D721Med (cell line): Measurements from ENCODE around the gene PDZRN3.

Experiments used
- DNase-seq: peaks from one replicate; pipeline ENCODE4 v3.0.0; 2011; ENCODE audit warnings: low spot score; ENCODE audit not compliant: insufficient read length
- FAIRE-seq: peaks from 2 replicates; lab custom pipeline; 2011; peaks lifted over from hg19 to GRCh38; lab: Jason Lieb, UNC
- CTCF ChIP-seq: IDR thresholded peaks from 2 replicates; pipeline ENCODE4 v1.5.1; 2012; ENCODE audit warnings: mild to moderate bottlenecking, control low read depth; ENCODE audit not compliant: insufficient read depth; ENCODE audit errors: missing control alignments

Gene PDZRN3

GRCh38 chr3:73561494-73561893, 63.2 kb downstream of the PDZRN3 start:
- no peak for TF ChIP-seq CTCF
- DNase-seq = no peak
- no peak for FAIRE-seq

GRCh38 chr3:73559749-73560148, 65.0 kb downstream of the PDZRN3 start:
- FAIRE-seq (no peak), DNase-seq (no peak)
- TF ChIP-seq CTCF = no peak

GRCh38 chr3:73558727-73559075, 66.0 kb downstream of the PDZRN3 start:
- no peak for TF ChIP-seq CTCF
- FAIRE-seq = no peak

GRCh38 chr3:73557986-73558726, 66.6 kb downstream of the PDZRN3 start:
- FAIRE-seq = no peak
- no peak for TF ChIP-seq CTCF

More at GRCh38 chr3:73558727-73559075, 66.0 kb downstream of the PDZRN3 start:
- no peak for DNase-seq

GRCh38 chr3:73556520-73557372, 68.0 kb downstream of the PDZRN3 start:
- no peak for DNase-seq
- TF ChIP-seq CTCF = no peak
- FAIRE-seq = no peak

More at GRCh38 chr3:73557986-73558726, 66.6 kb downstream of the PDZRN3 start:
- no peak for DNase-seq

- TF ChIP-seq CTCF = no peak
- no peak for FAIRE-seq
These were observed 69.7 kb downstream of the PDZRN3 start for GRCh38 chr3:73555076-73555475.

More at GRCh38 chr3:73555076-73555475, 69.7 kb downstream of the PDZRN3 start:
- DNase-seq = no peak
